NCI-H187 (cell line): Measurements from ENCODE around the gene PARP8.
"Not testable (repeated sequence)": the region's sequence is repeated elsewhere in the genome, so short reads cannot be mapped to it uniquely, and the experiment has no call there.

ENCODE experiments used
- DNase-seq, 2 experiments: peaks; one replicate each; lab custom pipeline; 2025; lab: John Stamatoyannopoulos, UW

Gene PARP8

GRCh38 chr5:50768634-50769033, 102.2 kb downstream of the PARP8 start:
- no peak for DNase-seq

GRCh38 chr5:50770441-50770840, 104.0 kb downstream of the PARP8 start:
- no peak for DNase-seq

- not testable (repeated sequence) for DNase-seq
These were observed 108.2 kb downstream of the PARP8 start for GRCh38 chr5:50774446-50775175.

GRCh38 chr5:50786073-50786472, 119.6 kb downstream of the PARP8 start:
- no peak for DNase-seq

GRCh38 chr5:50791813-50792212, 125.4 kb downstream of the PARP8 start:
- DNase-seq, result no peak

- no peak for DNase-seq
These were observed 126.4 kb downstream of the PARP8 start for GRCh38 chr5:50792843-50793242.

- no peak for DNase-seq
These were observed 128.4 kb downstream of the PARP8 start for GRCh38 chr5:50794812-50795211.

- DNase-seq, result no peak
These were observed 131.6 kb downstream of the PARP8 start for GRCh38 chr5:50798002-50798401.

GRCh38 chr5:50799596-50799995, 133.2 kb downstream of the PARP8 start:
- no peak for DNase-seq

- no peak for DNase-seq
These were observed 134.0 kb downstream of the PARP8 start for GRCh38 chr5:50800410-50800809.

GRCh38 chr5:50807661-50808060, 141.2 kb downstream of the PARP8 start:
- no peak for DNase-seq

- no peak for DNase-seq
These were observed 142.0 kb downstream of the PARP8 start for GRCh38 chr5:50808406-50808805.

- DNase-seq, result not testable (repeated sequence)
These were observed 145.3 kb downstream of the PARP8 start for GRCh38 chr5:50811746-50812145.

GRCh38 chr5:50813691-50814090, 147.3 kb downstream of the PARP8 start:
- no peak for DNase-seq

- no peak for DNase-seq
These were observed 148.1 kb downstream of the PARP8 start for GRCh38 chr5:50814556-50814955.

GRCh38 chr5:50822046-50822445, 155.6 kb downstream of the PARP8 start:
- no peak for DNase-seq

- DNase-seq, result no peak
These were observed 156.3 kb downstream of the PARP8 start for GRCh38 chr5:50822761-50823160.

GRCh38 chr5:50823568-50823967, 157.1 kb downstream of the PARP8 start:
- DNase-seq, result no peak

GRCh38 chr5:50824109-50824508, 157.7 kb downstream of the PARP8 start:
- no peak for DNase-seq

- no peak for DNase-seq
These were observed 161.2 kb downstream of the PARP8 start for GRCh38 chr5:50827516-50828247.

GRCh38 chr5:50829023-50829422, 162.6 kb downstream of the PARP8 start:
- no peak for DNase-seq

GRCh38 chr5:50832657-50833284, 166.3 kb downstream of the PARP8 start:
- no peak for DNase-seq

- DNase-seq, result no peak
These were observed 169.9 kb downstream of the PARP8 start for GRCh38 chr5:50836356-50836755.
